Esophagus squamous epithelium (tissue), 4 donors: ENCODE data around the gene ASB12.

Experiments
- POLR2A ChIP-seq, 4 donors: fragments of 450-650 bp; IDR thresholded peaks; one replicate each; pipeline ENCODE4 v1.6.1; 2017; ENCODE audit warnings: antibody characterized with exemption in 4 of 4, mild to moderate bottlenecking in 4 of 4, moderate library complexity in 3 of 4
- TF ChIP-seq, protein P1 (sequence below), 6 experiments: fragments of 450-650 bp in 4 of 6; fragments of 200-600 bp in 2 of 6; sonication (generic) in 2 of 6; IDR thresholded peaks; one replicate each; pipeline ENCODE4 v1.5.1; 2016 to 2019; ENCODE audit warnings: antibody characterized with exemption in 6 of 6, mild to moderate bottlenecking in 4 of 6, moderate library complexity in 4 of 6

DNA sequence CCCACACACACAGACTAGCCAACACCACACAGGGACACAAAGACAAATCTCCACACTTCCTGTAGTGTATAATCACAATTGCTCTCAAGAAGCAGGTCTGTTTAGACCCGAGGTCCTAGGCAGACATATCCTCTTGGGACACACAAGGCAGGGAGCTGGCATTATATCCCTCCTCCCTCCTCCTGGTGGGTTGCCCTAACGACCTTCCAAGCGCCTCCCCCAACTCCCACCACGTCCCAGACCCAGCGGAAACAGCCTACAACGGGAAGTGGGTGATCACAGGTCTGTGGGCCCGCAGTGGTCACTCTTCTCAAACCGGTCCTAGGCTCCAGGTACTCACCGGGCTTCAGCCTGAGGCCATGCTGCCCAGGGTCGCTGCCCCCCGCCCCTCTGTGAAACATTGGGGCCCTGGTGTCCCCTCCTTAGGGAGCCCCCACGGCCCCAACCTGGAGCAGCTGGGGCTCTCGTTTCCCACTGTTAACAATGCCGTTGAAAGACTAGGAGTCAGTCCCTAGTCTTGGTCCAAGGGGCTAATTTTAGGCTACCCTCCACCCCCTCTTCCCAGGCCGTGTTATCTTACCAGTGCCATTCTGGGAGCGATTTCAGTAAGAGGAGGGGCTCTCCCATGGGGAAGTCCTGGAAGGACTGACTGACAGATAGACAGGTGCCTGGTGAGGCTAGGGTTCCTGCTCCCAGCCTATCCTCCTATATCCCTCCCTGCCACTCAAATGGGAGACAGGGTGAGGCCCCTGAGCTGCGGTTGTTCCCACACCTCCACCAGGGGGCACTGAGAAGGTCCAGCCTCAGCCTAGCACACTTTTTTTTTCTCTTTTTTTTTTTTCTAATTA lies at the start of gene ASB12:
- TF ChIP-seq, protein P1, sequence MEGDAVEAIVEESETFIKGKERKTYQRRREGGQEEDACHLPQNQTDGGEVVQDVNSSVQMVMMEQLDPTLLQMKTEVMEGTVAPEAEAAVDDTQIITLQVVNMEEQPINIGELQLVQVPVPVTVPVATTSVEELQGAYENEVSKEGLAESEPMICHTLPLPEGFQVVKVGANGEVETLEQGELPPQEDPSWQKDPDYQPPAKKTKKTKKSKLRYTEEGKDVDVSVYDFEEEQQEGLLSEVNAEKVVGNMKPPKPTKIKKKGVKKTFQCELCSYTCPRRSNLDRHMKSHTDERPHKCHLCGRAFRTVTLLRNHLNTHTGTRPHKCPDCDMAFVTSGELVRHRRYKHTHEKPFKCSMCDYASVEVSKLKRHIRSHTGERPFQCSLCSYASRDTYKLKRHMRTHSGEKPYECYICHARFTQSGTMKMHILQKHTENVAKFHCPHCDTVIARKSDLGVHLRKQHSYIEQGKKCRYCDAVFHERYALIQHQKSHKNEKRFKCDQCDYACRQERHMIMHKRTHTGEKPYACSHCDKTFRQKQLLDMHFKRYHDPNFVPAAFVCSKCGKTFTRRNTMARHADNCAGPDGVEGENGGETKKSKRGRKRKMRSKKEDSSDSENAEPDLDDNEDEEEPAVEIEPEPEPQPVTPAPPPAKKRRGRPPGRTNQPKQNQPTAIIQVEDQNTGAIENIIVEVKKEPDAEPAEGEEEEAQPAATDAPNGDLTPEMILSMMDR (IDR thresholded peaks at IDR 0.05): no peak
- TF ChIP-seq POLR2A (IDR thresholded peaks at IDR 0.05): no peak
